IPS DF 19.7 (cell line): Measurements from ENCODE around the gene ENTPD6.

Source experiments
- DNase-seq: peaks from one replicate; pipeline ENCODE4 v3.0.0-alpha.2; 2013; ENCODE audit warnings: low read depth, low spot score

ENTPD6 gene

DNA sequence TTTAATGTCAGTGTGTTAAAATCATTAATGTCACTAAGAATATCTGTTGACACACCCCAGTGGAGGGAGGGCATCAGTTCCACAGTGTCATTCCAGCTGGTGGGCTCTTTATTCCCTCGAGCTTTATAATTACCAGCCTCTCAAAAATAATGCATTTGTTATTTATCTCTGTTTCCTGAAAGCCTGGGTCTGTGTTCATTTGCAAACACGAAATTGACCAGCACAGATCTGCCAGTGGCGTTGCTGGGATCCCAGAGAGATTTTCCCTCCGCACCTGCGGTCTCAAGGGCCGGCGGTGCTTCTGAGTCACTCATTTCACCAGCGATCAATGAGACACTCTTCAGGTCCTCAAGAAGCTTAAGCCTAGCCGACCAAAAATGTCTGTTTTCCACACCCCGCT is 46.7 kb downstream of the ENTPD6 start:
- DNase-seq, result no peak

DNA sequence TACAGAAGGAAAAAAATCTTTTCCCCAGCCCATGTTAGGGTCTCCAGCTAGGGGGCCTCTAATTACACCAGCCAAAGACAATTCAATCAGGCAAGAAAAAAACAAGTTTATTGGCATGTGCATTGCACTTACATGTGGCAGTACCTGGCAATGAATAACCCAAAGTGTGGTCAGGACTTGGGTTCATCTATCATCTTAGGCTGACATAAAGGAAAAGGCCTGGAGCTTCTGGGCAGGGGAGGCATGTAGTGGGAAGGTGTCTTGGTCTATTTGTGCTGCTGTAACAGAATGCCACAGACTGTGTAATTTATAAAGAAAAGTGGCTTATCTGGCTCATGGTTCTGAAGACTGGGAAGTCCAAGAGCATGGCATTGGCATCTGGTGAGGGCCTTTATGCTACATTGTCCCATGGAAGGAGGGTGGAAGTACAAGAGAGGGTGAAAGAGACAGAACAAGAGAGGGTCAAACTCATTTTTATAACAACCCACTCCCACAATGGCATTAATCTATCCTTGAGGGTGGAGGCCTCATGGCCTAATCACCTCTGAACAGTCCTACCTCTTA is 48.0 kb downstream of the ENTPD6 start:
- no peak for DNase-seq

DNA sequence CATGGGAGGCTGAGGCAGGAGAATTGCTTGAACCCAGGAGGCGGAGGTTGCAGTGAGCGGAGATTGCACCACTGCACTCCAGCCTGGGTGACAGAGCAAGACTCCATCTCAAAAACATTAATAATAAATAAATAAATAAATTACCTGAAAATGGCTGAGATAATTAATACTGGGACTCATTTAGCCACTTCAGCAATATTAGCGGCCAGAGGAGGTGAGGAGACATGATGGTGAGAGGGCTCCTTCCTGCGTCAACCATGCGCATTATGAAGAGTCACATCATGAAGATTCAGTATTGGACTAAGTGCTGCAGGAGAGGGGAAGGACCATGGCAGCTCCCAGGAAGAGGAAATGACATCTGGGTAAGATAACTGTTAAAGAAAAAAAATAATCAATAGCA is 49.5 kb downstream of the ENTPD6 start:
- DNase-seq, result no peak

DNA sequence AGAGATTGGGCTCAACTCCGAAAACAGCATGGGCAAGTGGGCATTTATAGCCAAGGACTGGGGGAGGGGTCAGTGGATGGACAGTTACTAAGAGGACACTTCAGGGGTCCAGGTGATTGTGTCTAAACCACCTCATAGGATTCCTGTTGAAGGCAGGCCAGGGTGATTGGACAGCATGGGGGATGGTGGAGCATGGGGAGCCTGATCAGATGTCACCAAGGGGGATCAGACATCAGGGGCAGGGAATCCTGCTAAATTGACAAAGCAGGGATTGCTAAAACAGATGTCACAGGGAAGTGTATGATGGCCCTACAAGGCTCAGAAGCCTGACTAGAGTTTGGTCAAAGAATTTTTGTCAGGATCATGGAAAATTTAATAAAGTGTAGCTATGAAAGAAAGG is 49.9 kb downstream of the ENTPD6 start:
- no peak for DNase-seq

DNA sequence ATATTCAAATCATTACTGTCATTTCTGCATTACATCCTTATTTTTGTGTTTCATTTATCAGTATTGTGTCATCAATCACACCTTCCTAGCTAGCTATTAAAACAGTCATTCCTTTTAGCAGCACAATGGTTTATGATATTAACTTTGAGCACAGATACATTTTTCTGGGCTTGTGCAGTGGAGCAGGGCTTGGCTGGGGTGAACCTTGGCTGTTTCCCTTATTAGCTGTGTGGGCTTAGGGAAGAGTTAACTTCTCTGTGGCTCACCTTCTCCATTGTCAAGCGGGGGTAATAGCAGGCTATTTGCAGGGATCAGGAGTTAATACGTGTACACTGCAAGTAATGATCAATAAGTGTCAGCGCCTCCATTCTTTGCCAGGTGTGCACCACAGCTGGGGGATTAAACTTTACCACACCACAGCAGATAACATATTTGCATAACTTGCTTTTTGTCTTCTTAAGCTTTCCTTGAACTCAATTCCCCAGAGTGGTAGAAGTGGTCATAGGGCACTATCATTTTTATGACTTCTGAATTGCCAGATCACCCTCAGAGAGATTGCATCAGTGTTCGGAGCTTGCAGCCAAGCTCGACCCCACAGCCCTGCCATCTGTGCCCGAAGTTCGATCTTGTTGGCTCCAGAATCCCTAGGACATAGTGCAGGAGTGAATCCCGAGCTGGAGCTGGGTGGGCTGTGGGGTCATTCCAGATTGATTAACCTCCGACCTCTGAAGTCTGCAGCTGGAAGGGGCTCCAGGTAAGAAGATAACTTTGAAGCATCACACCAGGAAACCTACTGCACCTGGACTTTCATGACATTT is 50.9 kb downstream of the ENTPD6 start:
- no peak for DNase-seq

DNA sequence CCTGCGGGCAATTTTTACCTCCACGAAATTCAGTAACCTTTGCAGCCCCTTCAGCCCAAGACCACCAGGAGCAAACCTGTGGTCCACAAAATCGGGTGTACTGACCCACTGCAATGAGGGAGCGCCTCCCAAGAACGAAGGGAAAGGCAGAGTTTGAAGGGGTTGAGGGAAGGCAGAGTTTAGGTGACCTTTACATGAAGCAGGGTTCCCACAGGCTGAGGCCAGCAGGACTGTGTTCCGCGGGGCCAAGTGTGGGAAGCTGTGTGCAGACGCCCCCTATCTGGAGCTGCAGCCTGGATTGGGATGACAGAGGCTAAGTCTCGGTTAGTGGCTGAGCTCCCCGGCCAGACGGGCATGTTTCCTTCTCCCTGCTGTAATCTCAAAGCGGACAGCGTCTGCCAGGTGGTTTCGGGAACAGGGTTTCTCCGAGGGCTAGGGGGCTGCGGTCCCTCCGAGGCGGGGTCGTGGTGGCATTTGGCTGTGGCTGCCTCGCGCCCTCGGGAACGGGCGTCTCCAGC is 51.5 kb downstream of the ENTPD6 start:
- no peak for DNase-seq

DNA sequence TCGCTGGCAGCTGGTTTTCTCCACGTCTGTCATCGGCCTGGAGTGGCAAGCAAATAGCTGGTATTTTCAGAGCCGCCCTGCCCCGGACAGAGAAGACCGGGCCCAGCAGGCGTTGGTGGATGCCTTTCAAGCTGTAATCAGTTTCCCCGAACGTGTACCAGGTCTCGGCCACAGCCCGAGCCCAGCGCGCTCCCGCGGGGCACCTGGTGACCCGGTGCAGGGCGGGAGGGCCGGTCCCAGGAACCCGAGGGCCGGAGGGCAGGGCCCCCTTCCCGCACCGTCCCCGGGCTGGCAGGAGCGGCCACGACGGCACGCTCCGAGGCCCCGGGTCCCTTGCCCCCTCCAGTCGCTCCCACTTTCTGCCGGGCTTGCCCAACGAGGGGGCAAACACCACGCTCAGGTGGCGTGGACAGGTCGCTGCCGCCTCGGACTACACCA is 52.0 kb downstream of the ENTPD6 start:
- DNase-seq, result no peak

DNA sequence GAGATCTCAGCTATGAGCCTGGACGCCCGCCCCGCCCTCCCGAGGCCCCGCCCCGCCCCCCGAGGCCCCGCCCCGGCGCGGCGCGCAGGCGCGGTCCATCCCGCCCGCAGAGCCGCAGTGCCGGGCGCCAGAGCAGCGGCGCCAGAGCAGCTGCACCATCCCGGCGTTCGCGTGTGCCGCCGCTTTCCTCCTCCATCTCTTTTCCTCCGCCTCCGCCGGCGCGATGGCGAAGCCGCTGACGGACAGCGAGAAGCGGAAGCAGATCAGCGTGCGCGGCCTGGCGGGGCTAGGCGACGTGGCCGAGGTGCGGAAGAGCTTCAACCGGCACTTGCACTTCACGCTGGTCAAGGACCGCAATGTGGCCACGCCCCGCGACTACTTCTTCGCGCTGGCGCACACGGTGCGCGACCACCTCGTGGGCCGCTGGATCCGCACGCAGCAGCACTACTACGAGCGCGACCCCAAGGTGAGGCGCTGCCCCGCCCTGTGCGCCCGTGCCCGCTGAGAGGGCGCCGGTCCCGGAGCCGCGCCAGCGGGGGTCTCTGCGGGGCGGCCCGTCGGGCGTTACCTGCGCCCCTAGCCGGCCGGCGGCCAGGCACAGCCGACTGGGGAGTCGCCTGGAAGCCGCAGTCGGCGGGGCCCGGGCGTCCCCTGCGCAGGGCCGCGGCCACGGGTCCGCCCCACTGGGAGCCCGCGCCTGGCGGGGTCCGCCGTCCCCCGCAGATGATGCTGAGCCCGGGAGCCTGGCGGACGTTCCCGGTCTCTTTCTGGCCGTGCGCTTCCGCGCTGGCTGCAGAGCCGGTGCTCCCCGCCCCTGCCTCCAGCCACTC is 52.7 kb downstream of the ENTPD6 start, which contains the start of gene PYGB:
TSS of gene PYGB (plus strand) at position 130 of the 830 bp plus-strand sequence. CDS start at position 224, 94 bp downstream.
- DNase-seq, result peak; percentile 48

DNA sequence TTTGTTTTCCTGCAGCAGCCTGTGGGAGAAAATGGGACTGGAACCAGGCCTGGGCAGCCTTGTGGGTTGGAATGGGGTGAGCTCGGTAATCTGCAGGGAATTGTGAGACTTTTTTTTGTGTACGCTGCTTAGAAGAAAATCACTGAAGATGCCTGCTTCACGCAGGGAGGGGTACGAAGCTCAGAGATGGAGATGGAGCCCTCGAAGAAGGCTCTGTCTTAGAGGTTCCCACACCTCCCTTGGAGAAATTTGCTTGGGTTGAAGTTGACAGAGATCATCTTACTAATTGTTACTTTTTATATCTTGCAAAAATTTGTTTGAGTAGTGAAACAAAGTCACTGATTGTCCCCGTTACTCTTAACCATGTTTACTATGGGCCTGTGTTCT is 53.3 kb downstream of the ENTPD6 start:
- no peak for DNase-seq

DNA sequence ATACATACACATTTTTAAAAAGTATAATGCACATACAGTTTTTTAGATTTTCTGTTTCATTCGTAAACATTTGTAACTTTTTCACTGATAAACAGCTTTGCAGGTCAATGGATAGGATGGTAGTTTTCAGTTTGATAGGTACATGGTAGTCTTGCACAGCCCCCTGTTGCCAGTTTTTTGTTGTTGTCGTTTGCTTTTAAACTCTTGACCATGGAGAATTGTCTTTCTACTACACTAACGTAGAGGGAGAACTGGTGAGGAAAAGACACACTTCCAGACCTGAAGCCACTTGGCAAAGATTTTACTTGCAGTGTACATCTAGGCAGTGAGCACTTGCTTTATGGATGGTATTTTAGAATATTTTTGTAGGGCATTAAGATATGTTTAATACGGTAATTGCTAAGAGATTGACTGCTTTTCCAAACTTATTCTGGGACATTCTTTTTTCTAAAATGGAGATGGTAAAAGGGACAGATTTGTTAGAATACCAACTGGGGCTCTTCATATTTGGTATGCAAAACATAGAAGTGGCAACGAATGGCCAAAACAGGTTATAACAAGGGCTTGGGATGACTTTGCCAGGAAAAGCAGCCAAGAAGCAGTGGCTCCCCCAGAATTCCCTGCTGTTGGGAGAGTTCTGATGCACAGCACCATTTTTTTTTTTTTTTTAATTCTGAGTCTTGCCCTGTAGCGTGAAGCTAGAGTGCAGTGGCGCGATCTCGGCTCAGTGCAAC is 53.9 kb downstream of the ENTPD6 start:
- no peak for DNase-seq

DNA sequence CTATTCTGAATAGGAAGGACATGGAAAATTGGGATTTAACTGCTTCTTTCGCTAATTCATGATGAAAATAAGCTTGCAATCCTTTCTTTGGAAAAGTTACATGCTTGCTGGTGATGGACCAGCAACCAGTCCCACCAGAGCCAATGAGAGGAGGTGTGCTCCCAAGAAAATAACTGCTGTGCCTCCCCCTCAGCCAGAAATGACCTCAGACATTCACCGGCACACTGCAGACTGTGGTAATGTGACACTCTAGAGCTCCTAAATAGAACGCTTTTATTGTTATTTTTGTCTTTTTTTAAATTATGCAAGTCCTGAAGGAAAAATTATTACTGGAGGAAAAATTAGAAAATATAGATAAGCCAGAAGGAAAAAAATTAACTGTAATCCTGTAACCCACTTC is 55.0 kb downstream of the ENTPD6 start:
- DNase-seq, result no peak

DNA sequence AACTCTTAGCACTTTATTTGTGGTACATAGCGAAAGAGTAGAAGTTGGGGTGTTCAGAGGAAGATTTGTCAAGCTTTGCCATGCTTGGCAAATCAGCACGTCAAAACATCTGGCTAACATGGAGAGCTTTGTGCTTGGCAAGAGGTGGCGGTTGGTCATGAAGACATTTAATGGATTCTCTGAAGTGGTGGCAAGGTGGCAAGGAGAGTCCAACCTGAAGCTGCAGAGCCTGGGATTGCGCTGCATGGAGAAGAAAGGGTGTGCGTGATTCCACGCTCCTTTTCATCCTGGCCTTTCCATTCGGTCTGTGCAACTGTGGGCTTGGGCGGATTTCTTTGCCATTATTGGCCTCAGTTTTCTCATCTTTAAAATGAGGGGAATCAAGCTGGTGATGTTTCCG is 55.5 kb downstream of the ENTPD6 start:
- DNase-seq, result no peak

DNA sequence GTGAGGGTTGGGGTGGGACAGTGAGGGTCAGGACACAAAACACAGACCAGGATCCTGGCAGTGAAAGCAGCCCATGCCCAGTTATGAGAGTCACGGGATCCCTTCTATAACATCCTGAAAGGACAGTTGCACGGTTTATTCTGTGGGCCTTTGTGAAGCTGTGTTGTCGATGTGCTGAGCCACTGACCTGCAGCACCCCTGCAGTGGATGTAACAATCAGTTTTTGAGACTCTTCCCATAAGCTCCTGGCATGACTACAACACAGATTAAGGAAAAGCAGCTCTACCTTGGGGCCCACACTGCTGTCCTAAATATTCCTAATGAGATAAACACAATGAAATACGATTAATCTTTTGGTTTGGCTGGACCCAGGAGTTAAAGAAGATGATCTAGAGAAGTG is 56.0 kb downstream of the ENTPD6 start:
- no peak for DNase-seq

DNA sequence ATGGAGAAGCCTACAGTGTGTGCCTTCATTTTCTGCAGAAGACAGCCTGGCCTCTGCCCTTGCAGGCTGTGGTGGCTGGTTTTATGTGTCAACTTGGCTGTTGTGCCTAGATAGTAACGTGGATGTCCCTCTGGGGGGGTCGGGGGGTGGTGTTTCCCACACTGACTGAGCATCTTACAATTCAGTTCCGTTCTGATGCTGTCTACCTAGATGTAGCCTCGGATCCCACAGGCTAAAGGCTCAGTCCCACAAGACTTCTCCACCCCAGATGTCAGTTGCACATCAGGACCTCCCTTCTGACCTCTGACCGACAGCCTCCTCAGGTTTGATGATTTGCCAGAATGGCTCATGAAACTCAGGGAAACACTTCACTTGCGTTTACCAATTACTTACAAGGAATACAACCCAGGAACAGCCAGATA is 56.7 kb downstream of the ENTPD6 start:
- no peak for DNase-seq

DNA sequence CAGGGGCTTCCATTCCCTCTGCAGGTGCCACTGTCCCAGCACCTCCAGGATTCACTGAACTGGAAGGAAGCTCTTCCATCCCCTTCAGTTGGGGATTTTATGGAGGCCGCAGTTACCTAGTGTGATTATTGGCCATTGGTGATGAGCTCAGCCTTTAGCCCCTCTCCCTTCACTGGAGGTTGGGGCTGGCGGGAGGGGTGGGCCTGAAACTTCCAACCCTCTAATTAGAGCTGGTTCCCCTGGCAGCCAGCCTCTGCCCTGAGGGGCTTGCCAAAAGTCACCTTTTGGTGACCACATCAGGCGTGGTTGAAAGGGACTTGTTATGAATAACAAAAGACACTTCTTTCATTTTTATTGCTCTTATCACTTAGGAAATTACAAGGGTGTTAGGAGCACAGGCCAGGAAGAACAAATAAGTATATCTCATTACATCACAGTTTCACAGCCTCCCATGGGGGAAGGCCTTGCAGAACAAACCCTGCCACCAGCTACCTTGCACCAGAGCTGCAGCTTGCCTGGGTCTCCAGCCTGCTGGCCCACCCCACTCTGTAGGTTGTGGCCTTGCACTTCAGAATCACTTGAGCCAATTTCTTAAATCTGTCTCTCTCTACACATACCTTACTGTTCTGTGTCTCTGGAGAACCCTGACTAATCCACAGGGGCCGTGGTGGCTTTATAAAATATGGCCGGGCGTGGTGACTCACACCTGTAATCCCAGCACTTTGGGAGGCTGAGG is 57.3 kb downstream of the ENTPD6 start:
- DNase-seq, result no peak

DNA sequence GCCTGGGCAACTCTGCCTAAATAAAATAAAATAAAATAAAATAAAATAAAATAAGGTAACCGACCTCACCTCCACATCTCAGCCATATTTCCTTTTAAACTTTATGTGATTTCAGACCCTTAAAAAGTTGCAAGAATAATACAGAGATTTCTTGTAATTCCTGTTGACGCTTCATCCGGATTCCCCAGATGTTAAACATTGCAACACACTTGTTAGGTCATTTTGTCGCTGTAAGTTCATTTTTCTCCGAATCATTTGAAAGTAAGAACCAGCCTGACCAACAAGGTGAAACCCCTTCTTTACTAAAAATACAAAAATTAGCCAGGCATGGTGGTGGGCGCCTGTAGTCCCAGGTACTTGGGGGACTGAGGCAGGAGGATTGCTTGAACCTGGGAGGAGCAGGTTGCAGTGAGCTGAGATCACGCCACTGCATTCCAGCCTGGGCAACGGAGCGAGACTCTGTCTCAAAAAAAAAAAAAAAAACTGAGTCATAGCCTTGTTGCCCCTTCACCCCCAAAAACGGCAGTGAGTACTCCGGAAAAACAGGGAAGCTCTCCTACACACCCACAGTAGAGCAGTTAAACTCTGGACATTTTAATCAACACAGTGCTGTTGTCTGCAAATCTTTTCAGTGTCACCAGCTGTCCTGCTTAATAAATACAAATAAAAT is 58.2 kb downstream of the ENTPD6 start:
- no peak for DNase-seq

DNA sequence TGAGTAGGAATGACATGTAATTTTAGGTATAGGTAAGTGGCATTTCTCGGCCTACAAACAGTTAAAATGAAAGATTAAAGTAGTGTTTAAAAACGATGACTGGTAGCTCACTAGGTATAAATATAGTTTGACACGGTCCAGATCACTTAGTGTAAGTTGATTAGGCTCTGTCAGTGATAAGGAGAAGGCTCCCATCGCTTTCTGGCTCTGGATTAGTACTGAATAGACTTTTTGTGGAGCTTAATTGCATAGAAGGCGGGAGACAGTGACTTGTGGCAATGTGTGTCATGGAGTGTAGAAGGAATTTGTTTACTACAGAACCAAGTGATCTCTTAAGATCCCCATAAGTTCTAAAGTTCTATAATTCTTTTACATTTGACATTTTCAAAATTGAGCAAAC is 59.1 kb downstream of the ENTPD6 start:
- no peak for DNase-seq

DNA sequence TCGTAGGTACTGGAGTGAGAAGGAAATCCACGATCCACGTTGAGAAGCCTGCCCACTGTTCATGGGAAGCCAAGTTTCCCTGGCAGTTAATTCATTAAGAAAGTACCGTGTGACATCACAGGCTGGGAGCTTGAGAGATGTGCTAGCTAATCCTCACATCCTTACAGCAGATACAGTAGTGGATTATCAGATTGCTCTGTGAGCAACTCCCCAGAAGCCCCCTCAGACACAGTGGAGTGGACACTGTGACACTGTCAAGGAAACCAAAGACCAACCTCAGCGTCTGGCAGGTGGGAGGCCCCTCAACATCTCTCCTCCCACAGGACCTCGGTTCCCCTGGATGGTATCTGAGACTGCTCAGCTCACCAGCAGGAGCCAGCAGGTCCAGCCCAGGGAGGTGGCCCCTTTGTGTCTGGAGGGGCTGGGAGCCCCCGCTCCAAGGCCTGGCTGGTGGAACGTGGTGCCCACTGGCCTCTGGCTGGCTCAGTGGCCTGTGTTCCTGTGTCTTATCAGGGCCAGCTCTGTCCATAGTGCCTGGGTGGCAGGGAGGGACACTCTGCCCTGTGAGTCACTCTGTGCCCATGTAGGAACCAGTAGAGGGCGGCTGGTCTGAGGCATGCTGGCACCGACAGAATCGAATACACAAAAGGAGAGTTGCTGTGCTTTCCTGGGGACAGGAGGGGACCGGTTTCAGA is 59.6 kb downstream of the ENTPD6 start:
- no peak for DNase-seq

DNA sequence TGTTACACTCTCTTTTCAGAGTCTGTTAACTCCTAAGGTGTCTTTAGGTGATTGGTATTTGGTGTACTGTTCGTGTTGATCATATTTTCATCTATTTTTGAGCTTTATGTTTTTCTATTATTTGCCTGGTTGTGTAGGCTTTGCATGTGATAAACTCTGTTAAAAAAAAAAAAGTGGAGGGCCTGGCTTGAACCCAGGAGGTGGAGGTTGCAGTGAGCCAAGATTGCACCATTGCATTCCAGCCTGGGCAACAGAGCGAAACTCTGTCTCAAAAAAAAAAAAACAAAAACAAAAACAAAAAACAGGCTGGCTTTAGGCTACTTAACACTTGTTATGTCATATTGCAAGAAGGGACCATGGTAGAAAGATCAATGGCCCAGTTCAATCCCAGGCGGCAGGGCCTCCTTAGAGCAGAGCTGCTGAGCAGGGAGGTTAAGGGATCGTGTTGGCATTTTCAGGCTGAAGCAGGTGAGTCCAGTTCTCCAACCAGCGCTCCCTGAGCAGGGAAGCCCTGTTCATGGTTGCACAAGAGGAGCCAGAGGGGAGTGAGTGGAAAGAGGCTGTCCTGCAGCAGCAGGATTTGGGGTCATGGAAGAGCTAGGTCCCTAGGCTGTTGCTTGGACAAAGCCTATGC is 60.8 kb downstream of the ENTPD6 start:
- DNase-seq, result no peak
